NCI-H69 (cell line): ENCODE data around the gene SEPHS2.
A peak's percentile ranks its signal among the peaks of the same experiment; 100 is the strongest.
"Not testable (repeated sequence)": the region's sequence is repeated elsewhere in the genome, so short reads cannot be mapped to it uniquely, and the experiment has no call there.

Experiments used
- DNase-seq: peaks from one replicate; lab custom pipeline; 2025; lab: John Stamatoyannopoulos, UW

Gene SEPHS2

DNA sequence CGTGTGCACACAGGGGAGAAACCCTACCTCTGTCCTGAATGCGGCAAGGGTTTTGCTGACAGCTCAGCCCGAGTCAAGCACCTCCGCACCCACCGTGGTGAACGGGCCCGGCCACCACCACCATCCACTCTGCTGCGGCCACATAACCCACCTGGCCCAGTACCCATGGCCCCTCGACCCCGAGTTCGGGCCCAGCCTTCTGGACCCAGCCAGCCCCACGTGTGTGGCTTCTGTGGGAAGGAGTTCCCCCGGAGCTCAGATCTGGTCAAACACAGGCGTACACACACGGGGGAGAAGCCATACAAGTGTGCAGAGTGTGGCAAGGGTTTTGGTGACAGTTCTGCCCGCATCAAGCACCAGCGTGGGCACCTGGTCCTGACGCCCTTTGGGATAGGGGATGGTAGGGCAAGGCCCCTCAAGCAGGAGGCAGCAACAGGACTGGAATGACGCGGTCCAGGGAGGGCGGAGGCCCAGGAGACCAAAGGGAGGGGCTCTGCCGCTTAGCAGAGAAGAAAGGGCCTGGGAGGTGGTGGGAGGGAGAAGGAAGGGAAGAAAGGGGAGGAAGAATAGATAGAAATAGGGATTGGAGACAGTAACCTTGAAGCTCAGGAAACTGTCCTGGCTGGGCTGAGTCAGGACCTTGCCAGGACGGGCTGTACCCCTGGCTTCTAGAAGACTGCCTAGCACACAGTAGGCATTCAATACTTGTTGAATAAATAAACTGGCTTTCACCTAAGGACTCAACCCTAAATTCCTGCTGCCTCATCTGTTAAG, 46.8 kb downstream of the SEPHS2 start:
- no peak for DNase-seq

DNA sequence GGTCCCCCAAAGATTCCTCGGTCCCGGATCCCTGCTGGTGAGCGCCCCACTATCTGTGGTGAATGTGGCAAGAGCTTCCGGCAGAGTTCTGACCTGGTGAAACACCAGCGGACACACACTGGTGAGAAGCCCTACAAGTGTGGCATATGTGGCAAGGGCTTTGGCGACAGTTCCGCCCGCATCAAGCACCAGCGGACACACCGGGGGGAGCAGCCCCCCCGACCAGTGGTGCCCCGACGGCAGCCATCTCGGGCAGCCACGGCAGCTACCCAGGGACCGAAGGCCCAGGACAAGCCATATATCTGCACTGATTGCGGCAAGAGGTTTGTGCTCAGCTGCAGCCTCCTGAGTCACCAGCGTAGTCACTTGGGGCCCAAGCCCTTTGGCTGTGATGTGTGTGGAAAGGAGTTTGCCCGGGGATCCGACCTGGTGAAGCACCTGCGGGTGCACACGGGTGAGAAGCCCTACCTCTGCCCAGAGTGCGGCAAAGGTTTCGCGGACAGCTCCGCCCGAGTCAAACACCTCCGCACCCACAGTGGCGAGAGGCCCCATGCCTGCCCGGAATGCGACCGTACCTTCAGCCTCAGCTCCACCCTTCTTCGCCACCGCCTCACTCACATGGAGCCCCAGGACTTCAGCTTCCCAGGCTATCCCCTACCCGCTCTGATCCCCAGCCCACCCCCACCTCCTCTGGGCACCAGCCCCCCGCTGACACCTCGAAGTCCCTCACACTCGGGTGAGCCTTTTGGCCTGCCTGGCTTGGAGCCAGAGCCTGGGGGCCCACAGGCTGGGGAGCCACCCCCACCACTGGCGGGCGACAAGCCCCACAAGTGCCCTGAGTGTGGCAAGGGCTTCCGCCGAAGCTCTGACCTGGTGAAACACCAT, 47.7 kb downstream of the SEPHS2 start:
- DNase-seq: no peak

DNA sequence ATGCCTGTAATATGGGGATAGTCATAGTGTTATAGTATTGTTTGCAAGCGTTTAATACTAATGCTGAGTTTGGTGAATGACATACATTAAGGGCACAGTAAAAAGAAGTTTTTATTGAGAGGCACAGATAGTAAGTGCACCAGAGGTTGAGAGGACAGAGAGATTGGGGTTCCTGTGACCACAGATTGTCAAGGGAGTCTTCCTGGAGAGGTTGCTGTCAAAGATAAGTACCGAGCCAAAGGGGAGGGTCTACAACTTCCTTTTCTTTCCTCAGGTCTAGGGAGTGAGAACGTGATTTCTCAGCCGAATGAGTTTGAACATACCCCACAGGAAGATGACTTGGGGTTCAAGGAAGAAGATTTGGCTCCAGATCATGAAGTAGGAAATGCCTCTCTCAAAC, 48.6 kb downstream of the SEPHS2 start:
- no peak for DNase-seq

DNA sequence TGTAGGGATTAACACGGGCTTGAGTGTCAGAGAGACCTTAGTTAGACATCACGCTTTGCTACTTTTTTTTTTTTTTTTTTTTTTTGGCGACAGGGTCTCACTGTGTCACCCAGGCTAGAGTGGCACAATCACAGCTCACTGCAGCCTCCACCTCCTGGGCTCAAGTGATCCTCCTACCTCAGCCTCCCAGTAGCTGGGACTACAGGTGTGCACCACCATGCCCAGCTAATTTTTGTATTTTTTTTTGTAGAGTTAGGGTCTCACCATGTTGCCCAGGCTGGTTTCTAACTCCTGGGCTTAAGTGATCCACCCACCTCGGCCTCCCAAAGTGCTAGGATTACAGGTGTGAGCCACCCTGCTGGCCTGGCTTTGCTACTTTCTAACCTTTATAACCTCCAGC, 49.0 kb downstream of the SEPHS2 start:
- not testable (repeated sequence) for DNase-seq

DNA sequence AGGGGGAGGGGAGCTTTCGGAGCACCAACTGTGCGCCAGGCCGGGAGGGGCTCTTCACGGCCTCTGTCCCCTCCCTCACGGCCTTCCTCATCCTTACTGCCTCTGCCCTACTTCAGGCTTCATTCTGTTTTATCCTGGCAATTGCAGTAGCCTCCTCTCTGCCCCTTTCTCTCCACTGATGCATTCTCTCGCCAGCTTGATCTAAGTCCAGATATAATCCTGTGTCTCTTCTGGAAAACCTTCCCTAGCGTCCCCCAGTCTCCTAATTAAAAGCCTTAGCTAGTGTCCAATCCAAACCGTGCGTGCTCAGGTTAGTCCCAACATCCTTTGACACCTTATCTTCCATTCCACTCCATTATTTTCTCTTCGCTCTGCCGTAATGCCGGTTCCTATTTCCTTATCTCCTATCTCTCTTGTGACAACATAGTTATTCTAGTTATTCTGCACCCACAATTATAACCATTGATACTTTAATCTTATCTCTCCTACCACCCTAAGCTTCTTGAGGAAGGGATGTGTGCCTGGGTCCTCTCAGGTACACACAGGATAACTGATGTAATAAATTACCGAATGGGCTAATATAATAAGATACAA, 49.6 kb downstream of the SEPHS2 start:
- DNase-seq: peak; percentile 65

DNA sequence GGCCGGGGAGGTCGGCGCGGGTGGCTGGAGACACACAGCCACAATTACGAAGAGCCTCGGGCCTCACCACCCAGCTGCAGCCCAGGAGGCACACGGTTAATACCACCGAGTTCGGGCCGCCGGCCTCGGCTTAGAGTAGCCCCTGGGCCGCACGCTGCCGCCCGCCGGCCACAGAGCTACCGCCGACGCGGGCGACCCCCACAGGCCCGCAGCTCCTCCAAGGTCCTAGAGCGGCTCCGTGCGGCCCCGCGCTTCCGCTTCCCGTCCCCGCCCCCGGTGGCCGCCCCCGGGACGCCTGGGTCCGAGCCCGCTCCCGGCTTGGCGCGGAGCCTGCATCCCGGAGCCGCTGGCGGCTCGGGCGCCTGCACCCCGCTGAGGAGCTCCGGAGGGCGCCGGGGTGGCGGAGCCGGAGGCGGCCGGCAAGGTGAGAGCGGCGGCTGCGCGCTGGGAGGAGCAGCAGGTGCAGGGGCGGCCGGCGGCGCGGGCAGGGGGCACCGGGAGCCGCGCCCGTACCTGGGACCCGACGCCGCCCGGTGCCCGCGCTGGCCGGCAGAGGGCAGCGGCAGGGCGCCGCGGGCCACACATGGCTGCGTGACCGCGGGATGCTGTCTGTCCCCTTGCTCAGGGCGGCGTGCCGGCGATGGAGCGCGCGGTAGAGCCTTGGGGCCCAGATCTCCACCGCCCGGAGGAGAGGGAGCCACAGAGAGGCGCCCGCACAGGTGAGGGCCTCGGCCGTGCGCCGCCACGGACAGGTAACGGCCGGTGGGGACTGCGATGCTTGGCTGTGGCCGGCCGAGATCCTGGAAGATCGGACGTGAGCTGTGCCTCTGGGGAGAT, 50.3 kb downstream of the SEPHS2 start, which contains the start of gene ZNF48:
TSS of gene ZNF48 (plus strand) at position 266 of the 837 bp plus-strand sequence. CDS start at position 641, 375 bp downstream.
- DNase-seq: peak; percentile 98

DNA sequence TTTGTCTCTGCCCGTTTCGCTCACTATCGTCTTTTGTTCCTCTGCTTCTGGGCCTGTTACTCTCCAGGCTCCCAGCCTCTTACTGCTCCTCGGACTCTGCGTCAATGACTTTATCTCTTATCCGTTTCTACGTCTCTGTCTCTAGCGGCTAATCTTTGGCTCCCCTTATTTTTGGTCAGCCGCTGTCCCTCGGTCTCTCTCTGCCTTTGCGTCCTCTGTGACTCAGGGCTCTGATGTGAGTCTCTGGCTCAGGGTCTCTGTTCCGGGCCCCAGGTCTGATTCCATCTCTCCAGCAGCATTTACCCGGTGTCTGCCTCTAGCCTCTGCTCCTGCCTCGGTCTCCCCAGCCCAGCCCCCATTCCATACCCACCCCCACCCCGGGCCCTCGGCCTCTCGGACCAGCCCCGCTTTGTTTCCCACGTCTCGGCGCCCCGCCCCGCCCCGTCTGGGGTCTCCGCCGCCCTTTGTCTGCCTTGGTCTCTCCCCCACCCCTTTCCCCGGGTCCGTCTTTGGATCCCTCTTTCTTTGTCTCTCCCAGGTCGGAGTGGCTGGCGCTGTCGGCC, 51.0 kb downstream of the SEPHS2 start:
- DNase-seq: peak; percentile 60
